ENCODE results near the gene OTULIN.

Gene OTULIN

GRCh38 chr5:14696057-14696456 is 31.5 kb downstream of the OTULIN start:
- H3K27me3 ChIP-seq (ENCODE audit: control insufficient read depth, insufficient read depth, low read length): no peaks in the 10 kb centered on the region
- H3K4me3 ChIP-seq (ENCODE audit: low read length): no peak overlapping the region
- no CpG with 5 or more reads among the region's 1 CpG for WGBS (ENCODE audit: insufficient coverage, insufficient read length)
- H3K4me1 ChIP-seq (ENCODE audit: control insufficient read depth, insufficient read depth, low read length): no peaks in the 10 kb centered on the region
- no peak overlapping the region for H3K27ac ChIP-seq (ENCODE audit: low read length)
- H3K36me3 ChIP-seq (ENCODE audit: control insufficient read depth, insufficient read depth, low read length): peaks cover 14% of the 10 kb centered on the region
- no peaks in the 10 kb centered on the region for H3K9me3 ChIP-seq (ENCODE audit: control insufficient read depth, insufficient read depth, low read length)
- no peak for DNase-seq (ENCODE audit: low read depth, low spot score)

GRCh38 chr5:14696851-14697250 is 32.3 kb downstream of the OTULIN start:
- peaks cover 14% of the 10 kb centered on the region for H3K36me3 ChIP-seq (ENCODE audit: control insufficient read depth, insufficient read depth, low read length)

DNA sequence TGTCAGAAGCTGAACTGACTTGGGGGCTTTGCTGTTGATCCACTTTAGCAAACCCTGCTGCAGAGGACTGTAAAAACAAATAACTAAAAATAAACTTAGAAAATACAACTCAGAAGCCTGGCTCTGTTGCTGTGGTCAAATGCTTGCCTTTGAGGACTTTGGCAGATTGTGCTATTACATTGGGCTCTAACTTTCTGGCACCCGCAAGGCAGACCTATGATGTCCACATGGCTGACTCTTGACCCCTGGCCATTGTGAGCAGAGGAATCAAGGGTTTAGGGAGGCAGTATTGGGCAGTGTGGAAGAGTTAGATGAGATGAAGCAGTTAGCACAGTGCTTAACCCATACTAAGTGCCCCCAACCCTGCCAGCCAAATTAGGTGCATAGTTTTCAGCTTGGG is 34.0 kb downstream of the OTULIN start:
- no peak for DNase-seq (ENCODE audit: low read depth, low spot score)
- Histone ChIP-seq H3K9me3 (ENCODE audit: control insufficient read depth, insufficient read depth, low read length) (no peaks in the 10 kb centered on the region), H3K4me1 (ENCODE audit: control insufficient read depth, insufficient read depth, low read length) (no peaks in the 10 kb centered on the region), H3K27me3 (ENCODE audit: control insufficient read depth, insufficient read depth, low read length) (no peaks in the 10 kb centered on the region), H3K4me3 (ENCODE audit: low read length) (no peak overlapping the region), H3K36me3 (ENCODE audit: control insufficient read depth, insufficient read depth, low read length) (peaks cover 10% of the 10 kb centered on the region; the same call in 1 of the 2 replicates), H3K27ac (ENCODE audit: low read length) (no peak overlapping the region)
- no CpG with 5 or more reads among the region's 1 CpG for WGBS (ENCODE audit: insufficient coverage, insufficient read length)

More at GRCh38 chr5:14696851-14697250, 32.3 kb downstream of the OTULIN start:
- Histone ChIP-seq H3K4me1 (ENCODE audit: control insufficient read depth, insufficient read depth, low read length) (no peaks in the 10 kb centered on the region), H3K9me3 (ENCODE audit: control insufficient read depth, insufficient read depth, low read length) (no peaks in the 10 kb centered on the region), H3K27ac (ENCODE audit: low read length) (no peak overlapping the region), H3K4me3 (ENCODE audit: low read length) (no peak overlapping the region), H3K27me3 (ENCODE audit: control insufficient read depth, insufficient read depth, low read length) (no peaks in the 10 kb centered on the region)
- WGBS (ENCODE audit: insufficient coverage, insufficient read length): no CpG with 5 or more reads among the region's 3 CpGs
- DNase-seq (ENCODE audit: low read depth, low spot score): no peak

DNA sequence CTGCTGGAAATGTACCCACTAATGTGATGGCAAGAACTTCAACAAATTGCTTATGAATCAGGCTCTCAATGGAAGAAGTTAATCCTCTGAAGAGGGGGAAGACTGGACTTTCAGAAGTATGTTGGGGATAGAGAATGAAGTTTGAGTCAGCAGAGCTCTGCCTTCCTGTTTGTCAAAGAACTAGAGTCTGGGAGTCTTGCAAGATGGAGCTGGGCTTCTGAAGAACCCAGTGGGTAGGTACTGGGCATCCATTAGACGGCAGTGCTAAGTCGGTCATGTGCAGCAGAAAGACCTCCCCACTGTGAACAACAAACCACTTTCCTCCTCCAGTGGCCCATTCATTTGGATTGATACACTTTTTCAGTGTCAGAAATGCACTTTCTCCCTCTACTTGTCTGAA is 34.6 kb downstream of the OTULIN start:
- no CpG with 5 or more reads among the region's 2 CpGs for WGBS (ENCODE audit: insufficient coverage, insufficient read length)
- Histone ChIP-seq H3K27ac (ENCODE audit: low read length) (no peak overlapping the region), H3K4me1 (ENCODE audit: control insufficient read depth, insufficient read depth, low read length) (no peaks in the 10 kb centered on the region), H3K4me3 (ENCODE audit: low read length) (no peak overlapping the region), H3K27me3 (ENCODE audit: control insufficient read depth, insufficient read depth, low read length) (no peaks in the 10 kb centered on the region), H3K36me3 (ENCODE audit: control insufficient read depth, insufficient read depth, low read length) (peaks cover 8% of the 10 kb centered on the region; the same call in 1 of the 2 replicates), H3K9me3 (ENCODE audit: control insufficient read depth, insufficient read depth, low read length) (no peaks in the 10 kb centered on the region)
- DNase-seq (ENCODE audit: low read depth, low spot score): no peak

DNA sequence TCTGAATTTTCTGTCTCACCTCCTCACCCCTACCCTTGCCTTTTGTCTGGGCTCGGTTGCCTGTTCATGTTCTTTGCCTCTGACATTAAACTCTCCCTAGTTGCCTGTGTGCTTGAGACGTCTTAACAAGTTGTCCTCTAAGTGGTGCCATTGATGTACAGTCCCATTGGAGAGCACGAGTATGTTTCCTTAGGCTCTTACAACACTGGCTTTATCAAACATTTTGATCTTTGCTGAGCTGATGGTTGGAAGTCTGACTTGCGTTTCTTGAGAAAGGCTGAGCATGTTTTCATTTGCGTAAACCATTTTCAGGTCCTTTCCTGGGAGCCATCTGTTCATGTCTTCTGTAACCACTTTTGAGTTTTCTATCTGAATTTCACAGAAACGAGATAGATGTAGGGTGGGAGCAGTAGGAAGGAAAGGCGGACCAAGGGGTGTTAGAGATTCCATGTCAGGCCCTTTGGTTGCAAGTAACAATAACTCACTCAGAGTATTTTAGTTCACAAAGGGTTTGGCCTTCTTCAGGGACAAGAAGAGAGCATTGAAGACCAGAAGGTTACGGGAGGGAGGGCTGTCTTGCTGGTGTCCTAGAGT is 35.4 kb downstream of the OTULIN start:
- H3K36me3 ChIP-seq (ENCODE audit: control insufficient read depth, insufficient read depth, low read length): peaks cover 8% of the 10 kb centered on the region; the same call in 1 of the 2 replicates
- H3K4me1 ChIP-seq (ENCODE audit: control insufficient read depth, insufficient read depth, low read length): no peaks in the 10 kb centered on the region
- H3K27me3 ChIP-seq (ENCODE audit: control insufficient read depth, insufficient read depth, low read length): no peaks in the 10 kb centered on the region
- DNase-seq (ENCODE audit: low read depth, low spot score): no peak
- H3K4me3 ChIP-seq (ENCODE audit: low read length): no peak overlapping the region
- H3K9me3 ChIP-seq (ENCODE audit: control insufficient read depth, insufficient read depth, low read length): no peaks in the 10 kb centered on the region
- whole genome bisulfite sequencing (ENCODE audit: insufficient coverage, insufficient read length): no CpG with 5 or more reads among the region's 8 CpGs
- H3K27ac ChIP-seq (ENCODE audit: low read length): no peak overlapping the region

- peaks cover 8% of the 10 kb centered on the region; the same call in 1 of the 2 replicates for H3K36me3 ChIP-seq (ENCODE audit: control insufficient read depth, insufficient read depth, low read length)
- H3K4me1 ChIP-seq (ENCODE audit: control insufficient read depth, insufficient read depth, low read length): no peaks in the 10 kb centered on the region
- no peak overlapping the region; the same call in 1 of the 2 replicates for H3K4me3 ChIP-seq (ENCODE audit: low read length)
- H3K27ac ChIP-seq (ENCODE audit: low read length): no peak overlapping the region
- H3K9me3 ChIP-seq (ENCODE audit: control insufficient read depth, insufficient read depth, low read length): no peaks in the 10 kb centered on the region
- DNase-seq (ENCODE audit: low read depth, low spot score): no peak
- H3K27me3 ChIP-seq (ENCODE audit: control insufficient read depth, insufficient read depth, low read length): no peaks in the 10 kb centered on the region
- no CpG with 5 or more reads among the region's 13 CpGs for WGBS (ENCODE audit: insufficient coverage, insufficient read length)
Measured at GRCh38 chr5:14700478-14701436, 36.2 kb downstream of the OTULIN start.

DNA sequence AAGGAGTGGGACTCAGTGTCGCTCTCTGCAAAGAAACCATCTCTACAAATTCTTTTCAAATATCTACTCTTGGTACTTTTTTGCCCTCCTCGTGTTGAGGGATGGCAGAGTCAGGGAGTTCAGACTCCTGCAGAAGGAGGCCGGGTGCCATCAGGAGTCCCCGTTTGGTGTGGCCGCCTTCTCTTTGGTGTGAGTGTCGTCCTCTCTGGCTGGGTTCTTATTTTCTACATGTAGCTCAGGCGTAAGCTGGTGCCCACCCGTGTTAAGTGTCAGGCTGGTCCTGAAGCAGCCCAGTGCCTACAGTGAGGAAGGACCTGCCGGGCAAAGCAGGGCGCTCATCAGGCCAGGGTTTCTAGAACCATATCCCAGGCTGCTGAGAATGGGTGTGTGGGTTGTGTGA is 37.0 kb downstream of the OTULIN start:
- Histone ChIP-seq H3K9me3 (ENCODE audit: control insufficient read depth, insufficient read depth, low read length) (no peaks in the 10 kb centered on the region), H3K4me1 (ENCODE audit: control insufficient read depth, insufficient read depth, low read length) (no peaks in the 10 kb centered on the region), H3K27me3 (ENCODE audit: control insufficient read depth, insufficient read depth, low read length) (no peaks in the 10 kb centered on the region), H3K4me3 (ENCODE audit: low read length) (no peak overlapping the region), H3K36me3 (ENCODE audit: control insufficient read depth, insufficient read depth, low read length) (peaks cover 8% of the 10 kb centered on the region; the same call in 1 of the 2 replicates), H3K27ac (ENCODE audit: low read length) (no peak overlapping the region)
- WGBS (ENCODE audit: insufficient coverage, insufficient read length): no CpG with 5 or more reads among the region's 10 CpGs
- no peak for DNase-seq (ENCODE audit: low read depth, low spot score)

DNA sequence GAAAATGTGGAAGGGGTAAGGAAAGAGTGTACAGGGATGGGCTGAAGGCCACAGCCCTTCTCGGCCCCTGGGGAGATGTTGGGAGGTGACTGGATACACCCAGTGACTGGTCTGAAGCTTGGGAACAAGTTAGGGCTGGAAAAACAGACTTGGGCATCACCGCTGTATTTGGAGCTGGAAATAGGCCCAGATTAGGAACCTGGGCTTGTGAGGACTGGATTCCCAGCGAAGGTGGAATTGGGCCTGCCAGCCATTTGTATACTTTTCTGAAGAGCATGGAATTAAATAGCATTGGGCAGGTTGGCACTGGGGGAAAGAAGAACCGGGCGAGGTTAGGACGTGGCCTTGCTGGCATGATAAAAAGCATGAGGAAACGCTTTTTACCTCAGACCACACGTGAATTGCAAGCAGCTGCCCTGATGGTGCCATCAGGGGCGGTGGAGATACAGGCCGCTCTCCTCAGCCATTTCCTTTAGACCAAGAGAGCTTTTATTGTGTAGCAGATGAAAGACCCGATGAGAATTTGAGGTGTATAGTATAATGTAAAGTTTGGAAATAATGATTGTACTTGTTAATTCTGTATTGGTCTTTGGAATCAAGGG is 37.8 kb downstream of the OTULIN start:
- Histone ChIP-seq H3K27ac (ENCODE audit: low read length) (no peak overlapping the region), H3K4me1 (ENCODE audit: control insufficient read depth, insufficient read depth, low read length) (no peaks in the 10 kb centered on the region), H3K36me3 (ENCODE audit: control insufficient read depth, insufficient read depth, low read length) (peaks cover 8% of the 10 kb centered on the region; the same call in 1 of the 2 replicates), H3K9me3 (ENCODE audit: control insufficient read depth, insufficient read depth, low read length) (no peaks in the 10 kb centered on the region), H3K27me3 (ENCODE audit: control insufficient read depth, insufficient read depth, low read length) (no peaks in the 10 kb centered on the region), H3K4me3 (ENCODE audit: low read length) (no peak overlapping the region)
- no peak for DNase-seq (ENCODE audit: low read depth, low spot score)
- 100% methylated on average over 1 of the region's 11 CpGs for WGBS (ENCODE audit: insufficient coverage, insufficient read length)

GRCh38 chr5:14705556-14705955 is 41.0 kb downstream of the OTULIN start:
- no CpG with 5 or more reads among the region's 8 CpGs for WGBS (ENCODE audit: insufficient coverage, insufficient read length)
- Histone ChIP-seq H3K27ac (ENCODE audit: low read length) (no peak overlapping the region), H3K27me3 (ENCODE audit: control insufficient read depth, insufficient read depth, low read length) (no peaks in the 10 kb centered on the region), H3K4me1 (ENCODE audit: control insufficient read depth, insufficient read depth, low read length) (no peaks in the 10 kb centered on the region), H3K36me3 (ENCODE audit: control insufficient read depth, insufficient read depth, low read length) (peaks cover 3% of the 10 kb centered on the region; the same call in 1 of the 2 replicates), H3K4me3 (ENCODE audit: low read length) (no peak overlapping the region), H3K9me3 (ENCODE audit: control insufficient read depth, insufficient read depth, low read length) (no peaks in the 10 kb centered on the region)
- no peak for DNase-seq (ENCODE audit: low read depth, low spot score)

- Histone ChIP-seq H3K36me3 (ENCODE audit: control insufficient read depth, insufficient read depth, low read length) (peaks cover 6% of the 10 kb centered on the region), H3K9me3 (ENCODE audit: control insufficient read depth, insufficient read depth, low read length) (no peaks in the 10 kb centered on the region), H3K4me3 (ENCODE audit: low read length) (no peak overlapping the region), H3K4me1 (ENCODE audit: control insufficient read depth, insufficient read depth, low read length) (no peaks in the 10 kb centered on the region), H3K27me3 (ENCODE audit: control insufficient read depth, insufficient read depth, low read length) (no peaks in the 10 kb centered on the region), H3K27ac (ENCODE audit: low read length) (no peak overlapping the region)
- WGBS (ENCODE audit: insufficient coverage, insufficient read length): no CpG with 5 or more reads among the region's 6 CpGs
- DNase-seq (ENCODE audit: low read depth, low spot score): no peak
Measured at GRCh38 chr5:14706615-14707021, 42.1 kb downstream of the OTULIN start.
